Stimulated activated CD8-positive, alpha-beta memory T cell treated with anti-CD3 and anti-CD28 coated beads, Interleukin-12 subunit alpha, Interleukin-12 subunit beta, amount 100 ng/mL, for 4 hours (primary cell): ENCODE data around the gene KIAA1614.

Source experiments
- DNase-seq: peaks from one replicate; pipeline ENCODE4 v3.0.0-alpha.2; 2020; ENCODE audit warnings: low read depth

The KIAA1614 gene

DNA sequence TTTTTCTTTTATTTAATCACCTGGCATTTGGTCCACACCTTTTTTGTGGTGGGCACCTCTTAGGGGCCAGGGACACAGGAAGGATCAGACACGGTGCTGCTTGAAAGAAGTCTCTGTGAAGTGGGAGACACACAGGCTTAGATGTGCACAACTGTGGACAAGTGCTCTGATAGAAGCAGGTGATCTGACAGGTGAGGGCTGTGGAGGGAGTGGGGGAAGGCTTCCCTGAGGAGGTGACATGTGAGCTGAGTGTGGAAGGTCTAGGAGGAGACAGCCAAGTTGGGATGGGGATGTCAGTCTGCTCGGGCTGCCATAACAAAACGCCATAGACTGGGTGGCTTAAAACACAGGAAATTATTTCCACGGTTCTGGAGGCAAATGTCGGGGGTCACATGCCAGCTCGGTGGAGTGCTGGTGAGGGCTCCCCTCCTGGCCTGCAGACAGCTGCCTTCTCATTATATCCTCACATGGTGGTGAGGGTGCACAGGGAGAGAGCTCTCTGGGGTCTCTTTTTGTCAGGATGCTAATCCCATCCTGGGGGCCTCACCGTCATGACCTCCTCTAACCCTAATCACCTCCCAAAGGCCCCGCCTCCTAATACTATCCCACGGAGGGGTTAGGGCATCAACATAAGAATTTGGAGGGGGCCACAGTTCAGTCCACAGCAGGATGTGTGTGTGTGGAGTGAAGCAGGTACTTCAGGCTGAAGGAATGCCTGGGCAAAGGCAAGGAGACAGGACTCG, 5.2 kb upstream of the KIAA1614 start:
- no peak for DNase-seq

DNA sequence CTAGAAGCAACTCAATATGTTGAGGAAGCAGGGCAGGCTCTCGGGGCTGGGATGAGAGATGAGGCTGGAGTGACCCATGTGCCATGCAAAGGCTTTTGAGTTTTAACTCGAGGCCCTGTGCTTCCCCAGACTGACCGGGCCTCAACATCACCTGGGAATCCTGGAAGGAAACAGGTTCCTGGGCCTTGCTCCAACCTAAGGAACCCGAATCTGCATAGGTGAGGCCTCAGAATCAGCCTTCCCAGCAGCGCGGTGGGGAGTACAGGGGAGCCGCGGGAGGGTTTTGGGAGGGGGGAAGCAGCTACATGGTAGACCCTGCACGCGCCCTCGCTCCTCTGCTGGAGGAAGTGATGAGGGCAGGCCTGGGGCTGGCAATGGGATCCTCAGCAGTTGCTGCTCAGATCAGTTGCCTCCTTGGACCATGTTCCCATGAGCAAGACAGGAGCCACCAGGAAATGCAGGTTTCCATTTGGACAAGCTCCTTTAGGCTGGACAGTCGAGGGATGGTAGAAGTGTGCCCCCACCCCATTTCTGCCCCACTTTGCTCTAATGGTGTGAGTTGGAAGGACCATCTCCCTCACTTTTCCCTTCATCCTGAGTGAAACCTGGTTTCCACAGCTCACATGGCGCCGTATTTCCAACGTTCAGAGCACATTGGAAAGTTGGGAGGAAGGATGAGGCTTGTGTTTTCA, 4.5 kb upstream of the KIAA1614 start:
- no peak for DNase-seq

DNA sequence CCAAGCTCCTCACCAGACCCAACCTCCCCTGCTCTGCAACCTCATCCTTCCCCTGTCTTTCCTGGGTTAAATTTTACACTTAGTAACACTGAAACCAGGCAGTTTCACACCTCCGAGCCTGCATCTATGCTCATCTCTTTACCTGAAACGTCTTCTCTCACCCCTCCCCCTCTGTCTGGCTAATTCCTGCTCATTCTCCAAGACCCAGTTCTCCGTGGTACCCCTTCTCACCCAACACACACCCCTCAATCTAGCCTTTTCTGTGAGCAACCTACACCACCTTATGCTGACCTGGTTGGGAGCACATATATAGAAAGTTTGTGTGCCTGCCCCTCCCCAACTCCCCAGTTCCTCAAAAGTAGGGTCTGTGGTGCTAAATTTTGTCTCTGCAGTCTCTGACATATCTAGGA, 3.7 kb upstream of the KIAA1614 start:
- DNase-seq, result no peak

DNA sequence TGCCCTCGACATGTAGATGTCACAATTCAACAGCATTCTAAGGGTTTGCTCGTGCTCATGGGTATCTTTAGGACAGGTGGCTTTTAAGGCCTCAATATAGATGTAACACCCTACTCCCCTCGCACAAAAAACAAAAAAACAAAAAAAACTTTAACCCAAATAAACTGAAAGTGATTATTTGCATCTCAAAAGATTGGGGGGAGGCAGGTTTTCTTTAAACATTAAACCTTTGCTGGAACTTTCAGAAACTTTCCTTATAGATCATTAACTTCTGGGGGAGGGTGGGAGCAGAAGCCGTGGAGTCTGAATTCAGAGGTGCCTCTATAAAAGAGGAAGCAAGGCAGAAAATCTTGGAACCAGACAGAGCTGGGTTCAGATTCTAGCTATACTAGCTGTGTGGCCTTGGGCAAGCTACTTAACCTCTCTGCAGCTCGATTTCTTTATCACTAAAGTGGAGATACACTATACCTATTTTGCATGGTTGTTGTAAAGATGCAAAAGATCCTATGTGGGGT, 3.2 kb upstream of the KIAA1614 start:
- DNase-seq, result no peak

DNA sequence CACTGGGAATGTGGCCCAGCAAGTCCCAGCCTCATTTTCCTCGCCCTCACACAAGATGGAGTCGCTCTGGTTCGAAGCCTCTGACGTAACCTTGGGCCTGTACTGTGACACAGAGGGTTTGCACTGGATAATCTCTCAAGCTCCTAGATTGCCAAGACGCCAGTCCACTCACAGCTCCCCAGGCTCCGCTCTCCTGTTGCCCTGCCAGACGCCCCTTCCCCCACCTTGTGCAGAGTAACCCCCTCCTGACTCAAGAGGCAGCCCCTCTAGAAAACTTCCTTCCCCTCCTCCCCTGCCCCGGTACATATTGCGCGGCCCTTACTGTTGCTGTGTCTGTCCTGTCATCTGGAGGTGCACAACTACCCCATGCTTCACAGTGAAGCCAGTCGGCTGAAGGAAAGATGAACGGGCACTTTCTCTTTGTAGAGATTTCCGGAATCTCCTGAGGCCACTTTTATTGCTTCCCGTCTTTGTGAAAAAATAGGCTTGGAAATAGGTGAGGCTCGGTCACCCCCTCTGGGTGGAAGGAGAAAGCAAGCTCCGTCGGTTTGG, 981 bp upstream of the KIAA1614 start:
- DNase-seq, result no peak

DNA sequence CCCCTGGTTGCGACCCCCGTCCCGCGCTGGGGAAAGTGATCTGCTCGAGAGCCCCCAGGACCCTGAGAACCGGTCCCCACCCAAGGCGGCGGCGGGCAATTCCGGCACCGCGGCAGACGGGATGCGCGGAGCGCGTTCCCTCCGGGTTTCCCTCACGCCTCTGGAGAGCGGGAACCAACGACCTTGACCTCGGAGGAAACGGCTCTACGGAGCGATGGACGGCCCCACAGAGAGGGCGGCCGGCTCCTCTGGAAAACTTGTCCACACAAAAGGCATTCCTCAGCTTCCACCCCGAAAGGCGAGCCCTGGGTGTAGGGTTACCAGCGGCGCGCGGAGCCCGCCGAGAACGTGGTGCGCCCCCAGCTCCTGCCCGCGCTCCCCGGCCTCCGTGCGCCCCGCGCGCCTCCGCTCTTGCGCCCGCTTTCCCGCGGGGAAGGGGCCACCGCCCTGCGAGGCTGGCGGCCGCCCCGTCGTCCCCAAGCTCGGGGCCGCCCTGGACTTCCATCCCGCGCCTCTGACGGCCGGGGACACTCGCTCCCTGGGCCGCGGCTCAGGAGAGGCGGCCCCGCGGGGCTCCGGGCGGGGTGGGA, 391 bp upstream of the KIAA1614 start:
- DNase-seq, result no peak

DNA sequence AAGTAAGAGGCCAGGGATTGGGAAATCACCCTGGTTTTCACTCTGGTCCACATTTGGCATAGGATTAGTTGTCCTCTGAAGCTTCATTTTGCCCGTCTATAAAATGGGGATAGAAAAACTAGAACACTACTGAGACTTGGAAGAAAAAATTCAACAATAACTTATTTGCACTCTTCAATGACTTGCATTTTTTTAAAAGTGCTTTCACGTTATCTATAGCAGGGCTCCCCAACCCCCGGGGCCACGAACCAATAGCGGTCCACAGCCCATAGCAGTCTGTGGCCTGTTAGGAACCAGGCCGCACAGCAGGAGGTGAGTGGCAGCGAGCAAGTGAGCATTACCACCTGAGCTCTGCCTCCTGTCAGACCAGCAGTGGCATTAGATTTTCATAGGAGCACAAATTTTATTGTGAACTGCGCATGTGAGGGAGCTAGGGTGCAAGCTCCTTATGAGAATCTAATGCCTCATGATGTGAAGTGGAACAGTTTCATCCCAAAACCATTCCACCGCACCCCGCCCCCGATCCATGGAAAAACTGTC, 2.8 kb downstream of the KIAA1614 start:
- DNase-seq, result no peak

DNA sequence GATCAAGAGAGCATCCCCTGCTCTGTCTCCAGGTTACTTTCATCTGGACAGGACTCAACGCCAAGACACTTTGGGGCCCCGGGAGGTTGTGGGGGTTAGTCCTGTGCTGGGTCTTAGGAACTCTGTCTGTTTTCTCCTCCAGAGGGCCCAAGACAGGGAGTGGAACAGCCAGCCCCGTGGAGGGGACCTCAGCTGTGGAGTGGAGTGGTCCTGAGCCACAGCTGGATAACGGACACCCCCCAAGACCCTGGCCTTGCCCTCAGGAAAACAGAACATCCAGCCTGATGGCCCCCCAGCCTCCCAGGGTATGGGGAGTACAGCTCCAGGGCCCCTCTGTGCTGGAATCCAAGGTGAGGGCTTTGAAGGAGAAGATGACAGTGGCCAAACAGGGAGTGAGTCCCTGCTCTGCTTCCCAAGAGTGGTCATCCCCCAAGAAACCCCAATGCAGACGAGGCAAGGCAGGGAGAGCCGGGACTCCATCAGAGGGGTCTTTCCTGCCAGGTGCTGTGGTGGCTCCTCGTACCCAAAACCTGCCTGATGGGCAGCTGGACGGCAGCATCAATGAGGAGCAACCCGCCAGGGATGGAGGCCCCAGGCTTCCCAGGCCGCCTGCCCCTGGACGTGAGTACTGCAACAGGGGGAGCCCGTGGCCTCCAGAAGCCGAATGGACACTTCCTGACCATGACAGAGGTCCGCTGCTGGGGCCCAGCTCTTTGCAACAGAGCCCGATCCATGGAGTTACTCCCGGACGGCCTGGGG, 3.5 kb downstream of the KIAA1614 start:
- DNase-seq, result no peak

DNA sequence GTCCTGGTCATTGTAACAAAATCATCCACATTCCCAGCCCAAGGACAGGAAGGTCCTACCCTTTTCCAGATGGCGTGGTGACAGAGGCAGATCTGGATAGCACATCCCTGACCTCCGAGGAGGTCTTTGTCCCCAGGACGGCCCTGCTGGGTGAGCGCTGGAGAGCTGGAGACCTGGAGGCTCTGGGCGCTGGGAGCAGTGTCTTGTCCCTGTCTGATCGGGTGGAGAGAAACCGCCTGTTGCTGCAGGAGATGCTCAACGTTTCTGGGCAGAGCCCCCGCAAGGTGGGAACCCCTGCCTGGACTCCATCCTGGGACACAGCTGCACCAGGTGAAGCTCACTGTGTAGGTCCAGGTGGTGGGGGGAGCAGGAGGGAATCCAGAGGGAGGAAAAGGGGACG, 4.1 kb downstream of the KIAA1614 start:
- no peak for DNase-seq

DNA sequence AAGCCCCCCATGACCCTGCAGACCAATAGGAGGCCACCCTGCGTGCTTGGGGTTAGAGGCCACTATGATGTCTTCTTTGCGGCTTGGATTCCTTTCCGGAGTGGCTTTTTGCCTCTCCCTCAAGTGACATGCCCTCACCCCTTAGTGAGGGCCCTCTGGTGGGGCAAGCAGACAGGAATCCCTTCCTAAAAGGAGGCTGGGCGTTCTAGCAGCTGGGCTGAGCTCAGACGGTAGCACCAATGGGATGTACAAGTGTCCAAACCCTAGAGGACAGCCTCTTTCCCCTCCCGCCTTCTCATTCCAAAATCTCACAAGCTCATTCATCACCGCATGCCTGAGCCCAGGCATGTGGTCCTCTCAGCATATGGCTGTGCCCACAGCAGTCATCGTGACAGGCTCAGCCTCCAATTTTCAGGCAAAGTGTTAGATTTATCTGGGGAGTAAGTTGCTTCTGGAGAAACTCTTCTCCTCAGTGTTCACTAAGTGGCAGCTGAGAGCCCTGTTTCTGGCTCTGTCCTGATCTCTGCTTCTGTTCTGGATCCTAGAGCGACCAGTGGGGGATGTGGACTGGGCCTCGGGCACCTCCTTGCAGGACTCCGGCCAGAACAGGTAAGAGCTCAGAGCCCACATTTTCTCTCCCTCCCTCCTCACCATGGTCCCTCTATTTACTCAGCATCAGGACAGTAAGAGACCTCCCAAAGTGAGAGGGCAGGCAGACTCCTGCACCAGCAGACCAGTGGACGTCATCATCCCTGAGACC, 4.8 kb downstream of the KIAA1614 start:
- DNase-seq, result no peak

DNA sequence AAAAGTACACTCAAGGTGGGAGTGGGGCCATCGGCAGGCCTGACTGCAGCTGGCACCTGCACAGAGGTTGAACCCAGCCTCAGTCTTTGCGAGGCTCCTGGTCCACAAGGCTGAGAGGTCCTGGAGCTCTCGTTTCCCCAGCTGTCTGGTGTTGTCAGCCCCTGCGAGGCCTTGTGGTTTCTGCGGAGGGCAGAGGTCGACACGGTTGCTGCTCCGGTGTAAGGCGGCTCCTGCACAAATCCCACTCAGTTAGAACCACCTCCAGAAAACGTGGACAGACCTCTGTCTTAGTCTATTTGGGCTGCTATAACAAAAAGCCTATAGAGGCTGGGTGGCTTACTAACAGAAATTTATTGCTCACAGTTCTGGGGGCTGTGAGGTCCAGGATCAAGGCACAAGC, 5.8 kb downstream of the KIAA1614 start:
- DNase-seq, result no peak

DNA sequence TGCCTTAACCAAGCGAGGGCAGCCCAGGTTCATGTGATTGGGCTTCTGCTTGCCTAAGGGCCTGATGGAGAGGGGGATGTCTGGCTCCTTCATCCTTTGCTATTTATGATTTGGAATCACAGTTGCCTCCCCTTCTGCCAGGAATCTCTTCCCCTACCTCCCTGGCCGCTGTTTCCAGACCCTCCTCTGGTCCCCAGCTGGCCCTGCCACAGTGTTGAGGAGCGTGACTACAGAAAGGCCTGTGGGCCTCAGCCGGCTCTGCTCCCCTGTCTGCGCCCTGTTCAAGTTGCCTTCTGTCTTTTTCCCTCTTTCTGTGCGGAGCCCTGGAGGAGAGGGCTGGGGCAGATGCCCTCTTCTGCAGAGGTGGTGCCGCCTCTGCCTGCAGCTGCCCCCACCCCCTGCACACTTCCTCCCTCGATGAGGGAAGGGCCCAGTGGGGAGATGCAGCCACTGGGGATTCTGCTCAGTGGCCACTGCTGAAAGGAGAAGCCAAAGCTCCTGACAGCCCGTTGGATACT, 6.5 kb downstream of the KIAA1614 start:
- DNase-seq, result no peak

DNA sequence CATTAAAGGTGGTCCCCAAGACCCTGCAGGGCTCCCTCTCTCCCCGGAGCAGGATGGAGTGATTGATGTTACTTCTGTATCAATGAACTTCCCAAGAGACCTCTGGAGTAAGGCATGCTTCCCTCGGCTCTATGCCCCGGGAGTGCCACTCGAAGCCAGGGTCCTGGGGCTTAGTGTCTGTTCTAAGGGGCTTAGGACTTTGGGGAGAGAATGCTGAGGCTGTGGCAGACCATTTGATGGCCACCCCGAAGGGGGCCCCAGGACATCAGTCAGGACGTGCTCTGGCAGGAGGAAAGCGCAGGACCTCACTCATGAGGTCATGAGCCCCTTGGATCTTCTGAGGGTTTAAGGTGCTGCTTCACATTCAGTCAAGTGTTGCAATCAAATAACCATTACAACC, 7.5 kb downstream of the KIAA1614 start:
- no peak for DNase-seq

DNA sequence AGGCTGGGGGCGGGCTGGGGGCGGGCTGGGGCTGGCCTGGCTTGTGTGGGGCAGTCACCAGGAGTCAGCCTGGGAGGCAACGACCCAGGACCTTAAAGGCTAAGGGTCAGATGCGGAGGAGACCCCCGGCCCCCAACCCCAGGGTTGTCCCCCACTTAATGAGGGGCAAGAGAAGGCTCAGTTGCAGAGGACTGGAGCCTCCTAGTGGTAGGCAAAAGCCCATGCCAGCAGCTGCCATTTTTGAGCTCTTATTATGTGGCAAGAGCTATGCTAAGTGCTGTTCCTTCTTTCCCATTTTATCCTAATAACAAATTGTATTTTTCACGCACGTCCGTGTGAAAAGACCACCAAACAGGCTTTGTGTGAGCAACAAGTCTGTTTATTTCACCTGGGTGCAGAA, 8.0 kb downstream of the KIAA1614 start:
- DNase-seq, result no peak

DNA sequence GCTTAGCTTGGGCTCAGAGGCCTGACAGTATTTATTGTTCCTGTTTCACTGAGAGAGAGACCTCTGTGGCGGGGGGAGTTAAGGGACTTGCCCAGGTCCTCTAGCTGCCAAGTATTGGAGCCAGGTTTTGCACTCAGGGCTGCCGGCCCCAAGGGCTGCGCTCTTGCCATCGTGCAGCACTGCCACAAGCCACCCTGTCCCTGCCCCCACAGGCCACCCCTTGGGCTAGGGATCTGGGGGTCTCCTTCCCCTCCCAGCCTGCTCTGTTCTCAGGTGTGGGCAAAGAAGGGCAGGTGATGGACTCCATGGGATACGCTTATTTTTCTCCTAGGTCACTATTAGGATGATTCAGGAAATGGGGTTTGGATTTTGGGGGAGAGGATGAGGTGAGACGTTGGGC, 8.7 kb downstream of the KIAA1614 start:
- DNase-seq, result no peak

DNA sequence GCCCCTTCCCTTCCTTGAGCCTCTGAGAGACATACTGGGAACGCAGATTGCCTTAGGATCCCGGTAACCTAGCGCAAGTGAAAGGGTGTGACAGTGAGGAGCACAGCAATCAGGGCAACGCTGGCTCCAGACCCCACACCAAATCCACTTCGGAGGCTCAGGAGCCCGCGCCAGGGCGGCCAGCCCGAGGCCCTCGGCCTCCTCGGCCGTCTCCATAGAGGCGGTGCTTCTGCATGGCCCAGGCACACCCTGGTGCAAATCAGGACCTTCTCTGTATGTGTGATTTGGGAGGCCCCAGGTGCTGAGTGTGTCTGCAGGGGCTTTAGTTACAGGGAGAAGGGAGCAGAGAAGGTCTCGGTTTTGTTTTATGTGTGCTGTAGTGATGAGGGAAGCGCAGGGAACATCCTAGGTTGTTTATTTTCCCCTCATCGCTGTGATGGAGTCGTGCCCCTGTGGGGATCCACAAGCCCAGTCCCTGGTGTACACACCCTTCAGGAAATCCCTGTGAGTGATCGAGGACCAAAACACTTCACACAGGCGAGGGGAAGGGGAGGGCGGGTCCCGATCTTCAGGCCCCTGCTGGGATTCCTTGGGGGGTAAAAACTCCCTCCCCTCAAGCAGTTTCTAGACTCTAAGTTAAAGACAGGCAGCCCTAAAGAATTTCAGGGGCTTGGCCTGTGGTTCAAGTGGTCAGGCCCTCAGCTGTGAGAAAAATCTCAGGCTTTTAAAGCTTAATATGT, 9.4 kb downstream of the KIAA1614 start:
- DNase-seq, result no peak

DNA sequence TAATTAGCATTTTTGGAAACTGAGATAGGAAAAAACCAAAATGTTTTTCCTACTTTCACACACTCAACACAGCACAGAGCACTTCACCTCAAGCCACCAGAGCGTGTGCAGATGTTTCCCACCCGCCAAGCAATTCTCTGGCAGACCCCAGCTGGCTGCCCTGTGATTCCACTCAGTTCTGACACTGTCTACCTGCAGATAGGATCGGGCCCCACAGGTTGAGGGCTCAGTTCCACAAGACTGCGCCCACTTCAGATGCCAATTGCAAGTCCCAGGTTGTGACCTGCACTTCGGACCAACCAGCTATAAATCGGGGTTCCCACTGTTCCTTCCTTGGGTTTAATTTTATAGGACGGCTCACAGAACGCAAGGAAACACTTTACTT, 9.9 kb downstream of the KIAA1614 start:
- no peak for DNase-seq

DNA sequence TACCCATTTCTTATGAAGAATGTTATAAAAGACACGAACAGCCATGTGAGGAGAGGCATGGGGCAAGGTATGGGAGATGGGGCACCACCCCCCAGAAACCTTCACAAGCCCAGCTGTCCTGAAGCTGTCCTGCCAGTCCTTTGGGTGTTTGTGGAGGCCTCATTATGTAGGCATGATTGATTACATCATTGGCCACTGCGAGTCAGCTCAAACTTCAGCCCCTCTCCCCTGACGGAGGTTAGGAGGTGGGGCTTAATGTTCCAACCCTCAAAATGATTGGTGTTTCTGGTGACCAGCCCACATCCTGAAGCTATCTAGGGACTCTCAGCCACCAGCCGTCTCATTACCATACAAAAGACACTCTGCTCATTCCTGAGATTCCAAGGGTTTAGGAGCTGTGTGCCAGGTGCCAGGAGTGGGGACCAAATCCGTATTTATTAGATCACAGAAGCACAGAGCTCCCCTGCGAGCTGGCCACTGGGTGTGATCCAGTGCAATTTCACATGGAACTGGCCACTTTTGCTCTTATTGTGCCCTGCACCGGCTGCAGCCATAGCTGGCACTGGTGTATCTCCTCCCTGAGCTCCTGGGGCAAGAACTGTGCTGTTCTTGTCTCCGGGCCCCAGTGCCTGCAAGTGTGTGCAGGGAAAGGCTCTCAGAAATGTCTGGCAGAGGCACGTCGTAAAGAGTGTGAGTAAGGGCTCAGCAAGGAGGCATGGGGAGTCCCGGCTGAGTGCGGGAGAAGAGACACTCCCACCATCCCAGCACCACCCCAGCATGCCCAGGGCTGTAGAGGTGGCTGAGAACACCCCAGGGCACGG, 10.5 kb downstream of the KIAA1614 start:
- DNase-seq, result no peak

DNA sequence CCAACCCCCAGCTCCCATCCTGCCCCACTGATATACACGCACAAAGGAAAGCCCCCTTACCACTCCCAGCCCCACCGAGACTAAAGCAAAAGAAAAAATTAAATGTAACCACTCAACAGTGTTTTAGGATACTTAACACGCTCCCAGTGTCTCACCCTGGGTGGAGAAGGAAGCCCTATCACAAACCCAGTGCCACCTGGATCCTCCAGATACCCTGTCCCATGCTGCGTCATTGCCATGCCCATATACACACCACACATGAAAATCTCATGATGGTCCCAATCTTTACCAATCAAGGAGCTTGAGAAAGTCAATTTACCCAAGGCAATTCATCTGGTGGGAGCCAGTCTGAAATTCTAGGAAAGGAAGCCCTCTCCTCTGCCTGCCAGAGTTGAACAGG, 11.2 kb downstream of the KIAA1614 start:
- no peak for DNase-seq
